ENCODE data around the gene SH3PXD2A.

SH3PXD2A gene

DNA sequence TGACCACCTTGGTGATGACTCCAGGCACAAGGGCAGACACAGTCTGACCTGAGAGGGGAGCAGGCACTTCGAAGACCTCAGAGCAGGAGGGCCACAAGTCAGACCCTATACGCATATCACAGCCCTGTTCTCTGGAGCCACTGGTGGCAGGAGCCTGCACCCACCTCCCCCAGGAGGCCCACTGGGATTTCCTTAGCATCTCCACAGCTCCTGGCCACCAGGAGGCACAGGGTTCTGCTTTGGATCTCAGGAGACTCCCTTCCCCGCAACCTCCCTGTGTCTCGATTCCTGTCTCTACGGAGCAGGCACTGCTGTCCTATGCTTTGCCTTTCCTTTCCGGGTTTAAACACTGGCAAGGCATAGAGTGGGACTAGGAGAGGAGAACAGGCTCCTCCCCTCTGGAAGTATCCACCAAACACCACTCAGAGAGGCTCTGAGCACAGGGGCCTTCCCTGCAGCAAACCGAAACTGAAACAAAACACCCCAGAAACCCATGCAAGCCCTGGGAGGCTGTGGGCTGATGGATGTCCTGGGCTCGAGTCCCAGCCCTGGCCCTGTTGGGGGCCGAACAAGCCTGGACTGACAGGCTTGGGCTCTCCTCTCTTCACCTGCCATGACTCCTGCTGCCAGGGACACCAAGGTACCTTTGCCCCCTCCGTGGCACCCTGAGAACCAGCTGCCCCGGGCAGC, 195.6 kb downstream of the SH3PXD2A start:
- DNase-seq: peak; percentile 72

DNA sequence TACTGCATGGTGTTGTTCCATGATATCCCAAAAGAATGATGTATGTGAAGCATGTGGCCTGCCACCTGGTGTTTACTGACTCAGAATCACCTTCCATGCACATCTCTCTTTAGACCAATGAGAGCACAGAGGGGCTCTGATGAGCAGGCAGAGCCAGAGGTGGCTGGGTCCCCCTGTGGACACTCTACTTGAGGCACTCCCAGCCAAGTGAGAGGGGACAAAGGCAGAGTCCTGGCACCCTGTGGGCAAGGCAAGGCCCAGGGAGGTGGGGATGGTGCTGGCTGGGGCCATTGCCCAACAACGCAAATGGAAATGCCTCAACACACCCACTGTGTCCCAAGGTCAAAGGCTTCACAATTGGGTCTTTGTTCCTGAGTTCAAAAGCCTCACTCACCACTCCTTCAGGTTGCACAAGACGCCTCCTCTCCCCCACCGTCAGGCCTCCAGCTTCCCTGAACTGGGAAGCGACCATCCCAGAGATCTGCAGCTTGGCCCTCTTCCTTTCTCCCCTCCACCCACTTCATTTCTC, 197.3 kb downstream of the SH3PXD2A start:
- DNase-seq: no peak

- DNase-seq: no peak
Measured at GRCh38 chr10:103657061-103657591, 198.2 kb downstream of the SH3PXD2A start.

DNA sequence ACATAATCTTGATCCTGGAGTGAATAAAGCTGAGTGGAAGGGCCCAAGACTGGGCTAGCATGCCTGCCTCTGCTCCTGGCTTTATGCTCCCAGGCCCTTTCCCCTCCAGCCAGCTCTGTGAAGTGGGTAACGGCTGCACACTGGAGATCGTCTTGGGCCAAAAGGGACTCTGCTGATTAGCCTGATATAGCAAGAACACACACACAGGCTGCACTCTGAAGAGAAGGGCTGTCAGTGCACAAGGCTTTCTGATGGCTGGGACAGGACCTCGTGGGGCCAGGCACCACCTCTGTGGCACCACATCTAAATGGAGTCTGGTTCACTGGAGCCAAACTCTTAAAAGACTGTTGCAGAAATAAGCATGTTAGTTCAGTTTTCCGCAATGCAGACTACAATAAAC, 200.5 kb downstream of the SH3PXD2A start:
- no peak for DNase-seq

DNA sequence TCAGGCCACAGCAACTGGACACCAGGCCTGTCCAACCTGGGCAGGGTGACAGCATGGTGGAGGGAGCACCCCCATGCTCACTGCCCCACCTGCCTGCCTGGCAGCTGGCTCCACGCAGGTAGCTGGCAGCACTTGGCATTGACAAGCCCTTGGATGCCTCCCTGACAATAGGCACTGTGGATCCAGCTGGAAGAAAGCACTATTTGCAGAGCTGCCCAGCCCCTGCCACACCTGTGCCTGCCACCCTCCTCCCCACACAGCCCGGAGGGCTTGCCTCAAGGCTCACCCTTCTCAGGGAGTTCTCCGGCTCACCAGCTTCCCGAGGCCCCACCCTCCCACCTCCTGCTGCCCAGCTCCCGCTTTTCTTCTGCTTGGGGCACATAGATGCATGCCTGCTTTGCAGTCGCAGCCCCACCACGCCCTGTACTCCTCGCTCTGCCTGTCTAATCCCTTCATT, 201.8 kb downstream of the SH3PXD2A start:
- no peak for DNase-seq

DNA sequence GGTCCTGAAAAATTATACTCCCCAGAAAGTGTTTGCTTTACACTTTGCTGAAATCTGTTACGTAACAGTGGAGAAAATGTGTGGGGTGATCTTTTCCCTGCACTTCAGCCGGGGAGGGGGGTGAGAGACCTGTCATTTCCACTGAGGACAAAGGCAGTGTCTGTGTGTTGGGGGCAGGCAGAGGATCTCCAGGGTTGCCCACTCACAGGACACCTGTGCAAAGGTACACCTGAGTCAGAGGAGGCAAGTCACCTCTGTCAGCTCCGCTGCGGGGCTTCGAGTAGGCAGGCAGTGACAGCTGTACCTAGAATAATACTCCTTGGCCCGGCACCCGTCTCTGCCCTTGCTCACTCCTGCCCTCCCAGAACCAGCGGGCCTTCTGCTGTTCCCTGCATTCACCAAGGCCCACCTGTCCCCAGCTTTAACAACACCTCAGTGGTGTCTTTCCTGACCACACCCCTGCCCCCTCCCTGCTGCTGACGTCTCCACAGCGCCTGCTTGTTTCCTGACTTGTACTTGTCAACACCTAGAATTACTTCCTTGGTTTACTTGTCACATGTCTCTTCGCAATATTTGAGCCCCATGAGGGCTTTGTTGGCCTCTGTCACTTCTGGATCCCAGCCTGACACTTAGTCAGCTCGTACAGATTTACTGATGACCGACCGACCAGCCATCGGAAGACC, 202.6 kb downstream of the SH3PXD2A start:
- DNase-seq: no peak

GRCh38 chr10:103651783-103652476, 203.4 kb downstream of the SH3PXD2A start:
- no peak for DNase-seq

DNA sequence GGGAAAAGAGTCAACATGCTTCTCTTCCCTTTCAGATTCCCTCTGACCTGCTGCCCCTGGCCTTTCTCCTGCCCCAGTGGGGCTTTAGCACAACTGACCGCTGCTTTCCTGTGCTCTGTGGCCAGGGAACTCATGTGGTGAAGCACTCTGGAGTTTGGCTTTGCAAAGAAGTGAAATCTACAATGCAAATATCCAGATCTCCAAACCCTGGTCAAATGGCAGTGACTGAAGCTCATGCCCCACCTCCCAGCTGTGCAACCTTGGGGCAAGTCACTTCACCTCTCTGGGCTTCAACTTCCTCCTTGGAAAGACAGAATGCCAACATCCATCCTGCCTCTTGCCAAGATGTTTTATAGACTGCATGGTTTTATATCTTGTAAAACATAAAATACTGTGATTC, 204.0 kb downstream of the SH3PXD2A start:
- DNase-seq: no peak

GRCh38 chr10:103649654-103650423, 205.5 kb downstream of the SH3PXD2A start:
- DNase-seq: no peak

GRCh38 chr10:103648636-103649532, 206.5 kb downstream of the SH3PXD2A start:
- no peak for DNase-seq

DNA sequence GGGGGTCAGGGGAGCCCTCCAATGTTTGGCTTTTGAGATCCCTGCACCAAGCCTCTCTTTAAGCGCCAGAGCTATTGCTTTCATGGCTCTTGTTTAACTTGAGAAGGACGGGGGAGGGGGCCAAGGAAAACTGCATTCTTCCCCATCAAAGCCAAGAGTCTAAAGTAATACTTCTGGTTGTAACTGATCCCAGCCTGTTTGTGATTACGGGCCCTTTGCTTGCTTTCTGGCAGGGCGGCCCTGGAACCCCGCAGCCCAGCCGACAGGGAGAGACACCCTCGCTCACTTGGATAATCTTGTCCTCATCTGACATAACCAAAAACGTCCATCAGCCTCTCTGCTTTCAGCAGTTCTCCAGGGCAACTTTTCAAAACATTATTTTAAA, 207.1 kb downstream of the SH3PXD2A start:
- DNase-seq: no peak

- DNase-seq: no peak
Measured at GRCh38 chr10:103646304-103646703, 209.1 kb downstream of the SH3PXD2A start.

DNA sequence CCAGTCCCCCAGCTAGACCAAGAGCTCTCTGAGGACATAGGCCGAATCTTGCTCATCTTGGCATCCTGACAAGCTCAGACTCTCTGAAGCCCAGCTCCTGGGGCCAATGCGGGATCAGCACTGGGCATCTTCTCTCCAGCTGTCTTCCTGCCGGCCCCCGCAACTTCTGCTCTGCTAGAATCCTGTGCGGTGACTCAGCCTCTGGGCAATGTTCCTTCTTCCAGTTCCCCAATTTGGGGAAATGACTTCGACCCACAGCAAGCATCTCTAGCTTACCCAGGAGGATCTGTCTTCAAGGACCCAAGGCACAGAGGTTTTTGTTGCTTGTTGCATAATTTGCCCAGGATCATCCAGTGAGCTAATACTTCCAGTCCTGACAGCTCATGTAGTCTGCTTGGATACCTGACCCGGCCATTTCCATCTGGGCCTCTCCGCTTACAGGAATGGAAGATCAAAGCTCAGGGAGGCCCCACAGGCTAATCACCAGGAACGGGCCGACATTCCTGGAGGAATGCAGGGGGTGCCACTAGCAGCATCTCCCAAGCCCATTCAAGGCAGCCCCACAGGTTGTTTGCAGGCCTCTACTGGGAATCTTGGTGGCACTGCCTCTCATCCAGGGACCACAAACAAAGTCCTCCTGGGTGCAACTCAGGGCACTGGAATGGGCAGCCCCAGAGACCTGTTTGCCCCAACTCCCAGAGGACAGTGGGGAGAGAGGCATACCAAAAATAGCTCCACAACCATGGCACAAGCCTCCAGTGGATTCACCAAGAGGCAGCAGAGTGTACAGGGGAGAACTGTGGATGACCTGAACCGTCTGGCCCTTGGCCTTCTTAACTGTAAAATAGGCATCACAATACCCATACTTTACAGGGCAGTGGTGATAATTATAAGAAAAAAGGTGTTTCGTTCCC, 210.0 kb downstream of the SH3PXD2A start:
- peak; percentile 14 for DNase-seq

DNA sequence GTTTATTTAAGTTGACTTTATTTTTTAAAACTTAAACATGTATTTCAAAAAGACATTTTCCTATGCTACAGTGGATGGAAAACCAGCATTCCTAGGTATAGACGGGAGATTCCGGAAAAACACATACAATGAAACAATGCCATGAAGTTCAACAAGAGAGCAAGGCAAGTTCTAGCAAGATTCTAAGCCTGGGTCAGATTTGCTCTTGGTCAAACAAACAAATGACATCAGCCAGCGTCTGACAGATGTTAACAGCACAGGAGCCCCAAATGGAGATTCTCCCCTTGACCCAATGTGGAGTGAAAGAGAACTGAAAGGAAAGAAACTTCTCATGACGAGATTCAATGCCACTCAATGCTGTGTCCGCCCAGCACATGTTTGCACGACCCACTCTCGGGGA, 212.0 kb downstream of the SH3PXD2A start:
- DNase-seq: no peak

DNA sequence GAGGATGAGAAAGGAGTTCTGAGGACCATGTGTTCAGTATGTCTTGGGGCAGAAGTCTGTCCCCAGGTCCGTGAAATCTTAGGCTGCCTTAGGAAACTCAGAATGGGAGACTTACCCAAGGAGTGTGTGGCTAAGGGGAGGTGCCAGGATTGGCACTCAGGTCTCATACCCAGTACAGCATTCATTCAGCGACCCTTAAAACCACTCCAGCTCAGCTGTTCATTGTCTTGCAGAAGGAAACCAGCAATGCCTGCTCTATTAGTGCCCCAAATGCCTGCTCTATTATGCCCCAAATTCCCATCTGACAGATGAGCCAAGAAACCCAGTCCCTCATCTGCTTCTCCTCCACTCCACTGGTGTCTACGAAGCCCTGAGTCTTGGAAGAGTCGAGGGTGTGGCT, 214.1 kb downstream of the SH3PXD2A start:
- DNase-seq: no peak

- no peak for DNase-seq
Measured at GRCh38 chr10:103640436-103641181, 214.8 kb downstream of the SH3PXD2A start.

DNA sequence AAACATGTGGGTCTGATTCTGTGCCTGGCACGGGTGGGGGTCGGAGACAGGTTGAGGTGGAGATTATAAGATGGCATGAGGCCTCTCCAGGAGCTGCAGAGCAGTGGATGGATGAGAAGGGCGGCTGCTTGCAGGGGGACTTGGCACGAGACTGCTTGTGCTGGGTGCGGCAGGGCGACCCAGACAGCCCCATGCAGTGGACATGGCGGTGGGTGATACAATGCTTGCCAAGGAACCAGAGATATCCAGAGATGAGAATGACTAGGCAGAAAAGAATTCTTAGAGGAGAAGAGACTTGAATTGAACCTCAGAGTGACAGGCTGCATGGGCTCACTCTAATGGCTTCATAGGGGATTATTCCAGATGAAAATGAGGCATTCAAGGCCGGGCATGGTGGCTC, 216.4 kb downstream of the SH3PXD2A start:
- DNase-seq: no peak

- DNase-seq: no peak
Measured at GRCh38 chr10:103637927-103638557, 217.3 kb downstream of the SH3PXD2A start.

- no peak for DNase-seq
Measured at GRCh38 chr10:103637011-103637410, 218.4 kb downstream of the SH3PXD2A start.

Measured in CD4-positive, alpha-beta T cell treated with Interleukin-17A for 1 hour (primary cell).